CD4-positive, alpha-beta T cell treated with Interleukin-2 at 100 ng/mL for 4 hours (primary cell): Measurements from ENCODE around the gene ATP8A1.

ENCODE experiments used
- DNase-seq: peaks from one replicate; pipeline ENCODE4 v3.0.0-alpha.2; 2020; ENCODE audit warnings: low spot score

ATP8A1 gene

DNA sequence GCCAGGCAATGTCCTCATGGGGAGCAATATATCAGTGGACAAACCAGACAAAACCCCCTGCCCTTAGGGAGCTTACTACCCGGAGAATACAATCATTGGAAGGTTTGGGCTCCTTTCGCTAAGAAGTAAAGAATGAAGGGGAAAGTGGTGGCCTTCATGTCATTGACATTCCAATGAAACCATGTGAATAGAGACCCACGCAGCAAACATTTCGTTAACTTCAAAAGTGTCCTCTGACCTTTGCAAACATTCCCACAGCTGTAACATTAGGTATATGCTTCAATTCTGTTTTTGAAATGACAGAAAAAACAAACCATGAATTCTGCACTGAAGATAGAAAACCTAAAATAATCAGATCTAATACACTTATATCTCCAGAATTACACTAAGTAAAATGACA is 7.0 kb downstream of the ATP8A1 start:
- no peak for DNase-seq

DNA sequence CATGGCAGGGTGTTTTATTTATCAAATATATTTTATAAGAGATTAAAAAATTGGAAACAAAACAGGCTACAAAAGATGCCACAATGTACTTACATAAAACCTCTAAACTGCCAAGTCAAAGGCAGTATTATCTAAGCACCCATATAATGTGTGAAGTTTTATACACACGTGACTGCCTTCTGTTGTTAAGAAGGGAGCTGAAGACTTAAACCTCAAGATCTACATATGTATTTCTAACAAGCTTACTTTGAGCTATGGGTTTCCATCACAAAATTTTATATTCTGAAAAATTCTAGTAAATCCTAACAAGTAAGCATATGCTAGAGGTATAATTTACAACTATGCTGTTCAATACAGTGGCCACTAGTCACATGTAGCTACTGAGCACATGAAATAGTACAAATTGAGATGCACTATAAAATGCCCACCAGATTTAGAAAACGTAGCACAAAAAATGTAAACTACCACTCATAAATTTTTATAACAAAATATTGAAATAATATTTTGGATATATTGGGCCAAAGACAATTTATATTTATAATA is 9.8 kb downstream of the ATP8A1 start:
- DNase-seq = no peak

DNA sequence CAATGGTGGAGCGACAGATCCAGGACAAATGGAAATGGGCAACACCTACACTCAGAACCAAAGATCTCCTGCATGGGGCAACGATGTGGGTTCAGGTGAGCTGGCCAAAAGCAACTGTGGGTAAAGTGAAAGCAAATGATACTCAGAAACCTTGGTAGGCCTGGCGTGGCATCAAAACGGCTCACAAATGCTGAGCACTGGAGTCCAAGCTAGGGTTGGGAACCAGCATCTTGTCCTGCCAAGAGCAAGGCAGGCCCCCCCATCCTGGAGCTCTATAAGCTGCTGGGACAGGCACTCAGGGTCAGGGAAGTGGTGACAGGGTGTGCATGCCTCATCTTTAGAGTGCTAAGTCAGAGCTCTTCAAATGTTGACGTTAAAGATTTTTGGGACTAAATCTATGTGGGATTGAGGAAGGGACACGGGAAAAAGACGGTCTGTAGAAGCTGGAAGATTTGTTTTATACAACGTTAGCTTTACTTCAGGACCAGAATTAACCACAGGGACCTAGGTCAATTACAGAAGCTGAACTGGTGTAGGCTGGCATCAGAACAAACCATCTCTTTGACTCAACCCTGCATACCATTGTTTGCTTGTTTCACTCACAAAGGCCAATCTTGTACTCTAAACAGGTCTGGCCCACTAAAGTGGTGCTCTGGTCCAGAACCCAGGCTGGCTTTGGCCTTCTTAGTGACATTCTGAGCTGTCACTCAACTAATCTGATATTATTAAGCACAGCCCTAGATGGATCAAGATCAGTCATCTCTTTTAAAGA is 10.7 kb downstream of the ATP8A1 start:
- no peak for DNase-seq

DNA sequence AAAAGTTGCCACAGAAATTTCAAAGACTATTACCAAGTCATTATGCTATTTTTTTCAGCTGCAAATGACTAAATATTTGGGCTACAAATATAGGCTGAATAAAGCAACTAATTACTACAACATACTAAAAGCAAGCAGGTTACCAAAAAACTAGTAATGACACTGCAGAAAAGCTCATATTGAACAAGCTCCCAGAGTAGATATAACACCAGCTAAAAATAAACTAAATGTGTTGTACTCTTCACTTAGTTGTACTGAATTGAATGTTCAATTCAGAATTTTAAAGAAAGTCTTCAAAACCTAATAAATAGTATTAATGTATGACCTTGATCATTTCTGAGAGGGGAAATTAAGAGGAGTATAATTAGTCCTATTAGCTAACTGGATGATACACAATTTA is 12.0 kb downstream of the ATP8A1 start:
- DNase-seq = no peak

DNA sequence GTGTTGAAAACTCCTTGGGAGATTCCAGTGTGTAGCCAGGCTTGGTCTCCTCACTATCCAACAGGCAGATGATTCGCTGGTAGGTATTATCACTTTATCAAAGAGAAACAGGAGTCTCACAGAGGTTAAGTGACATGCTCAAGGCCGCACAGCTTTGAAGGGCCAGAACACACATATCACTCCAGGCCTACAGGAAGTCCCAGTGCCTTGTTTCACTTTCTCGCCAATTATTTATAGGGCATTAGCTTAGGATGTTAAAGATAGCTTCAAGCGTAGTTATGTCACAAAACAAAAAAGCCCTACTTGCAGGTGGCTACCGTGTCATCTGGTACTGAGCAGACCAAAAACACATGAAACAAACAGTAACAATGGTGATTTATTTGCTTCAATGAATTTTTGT is 13.2 kb downstream of the ATP8A1 start:
- DNase-seq = no peak

DNA sequence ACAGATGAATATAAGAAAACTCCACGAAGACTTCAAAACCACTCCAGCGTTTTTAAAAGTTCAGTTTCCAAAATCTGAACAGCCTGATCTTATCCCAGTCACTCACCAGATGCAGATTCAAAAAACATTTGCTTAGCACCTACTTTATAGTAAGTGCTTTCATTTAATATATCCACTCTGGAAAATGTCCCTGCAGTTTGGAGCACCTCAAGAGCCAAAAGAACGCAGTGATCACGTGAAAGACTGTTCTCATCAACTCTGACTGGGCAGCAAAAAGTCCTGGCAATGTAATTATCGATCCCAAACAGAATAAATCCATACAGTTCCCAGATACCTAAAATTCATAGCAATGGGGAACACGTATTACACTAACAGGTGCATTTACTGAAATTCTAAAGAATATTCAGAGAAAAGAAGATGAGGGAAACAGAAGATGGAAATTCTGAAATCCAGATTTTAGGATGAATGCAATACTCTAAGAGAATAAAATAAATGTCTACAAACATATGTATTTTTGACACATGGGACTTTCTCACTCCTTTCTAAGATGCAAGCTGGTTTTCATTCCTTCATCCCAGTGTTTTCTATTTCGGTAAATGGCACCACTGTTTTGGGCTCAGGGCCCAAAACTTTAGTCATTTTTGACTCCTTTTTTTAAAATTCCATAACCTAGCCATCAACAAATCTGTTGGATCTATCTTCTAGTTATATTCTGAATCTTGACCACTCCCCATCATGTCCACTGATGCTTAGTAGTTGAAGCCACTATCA is 13.9 kb downstream of the ATP8A1 start:
- no peak for DNase-seq

DNA sequence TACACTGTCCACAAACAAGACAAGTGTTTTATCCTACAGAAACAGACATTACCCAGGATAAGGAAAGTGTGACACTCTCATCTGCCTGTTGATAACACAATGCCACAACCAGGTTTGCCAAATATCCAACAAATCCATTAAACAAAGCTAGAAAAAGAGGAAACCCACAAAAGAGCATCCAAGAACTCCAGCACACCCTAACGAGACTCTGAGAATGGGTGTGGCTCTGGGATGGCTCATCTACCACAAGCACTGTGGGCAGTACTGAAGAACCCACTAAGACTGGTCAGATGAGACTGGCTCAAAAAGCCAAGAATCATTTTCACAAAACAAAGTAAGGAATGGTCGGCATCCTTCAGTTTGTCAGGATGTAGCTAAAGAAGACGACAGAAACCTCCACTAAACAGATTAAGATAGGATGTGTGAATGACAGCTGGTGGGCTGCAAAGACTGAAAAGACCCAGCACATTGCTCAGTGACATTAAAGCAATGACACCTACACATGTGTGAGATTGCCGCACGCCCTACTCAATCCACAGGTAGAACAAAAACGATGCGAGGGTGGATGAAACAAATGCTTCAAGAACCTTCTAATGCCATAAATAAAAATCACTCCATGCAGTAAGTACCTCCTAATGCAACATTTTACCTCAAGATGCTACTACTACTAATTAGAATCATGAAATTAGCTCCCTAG is 14.7 kb downstream of the ATP8A1 start:
- DNase-seq = no peak

DNA sequence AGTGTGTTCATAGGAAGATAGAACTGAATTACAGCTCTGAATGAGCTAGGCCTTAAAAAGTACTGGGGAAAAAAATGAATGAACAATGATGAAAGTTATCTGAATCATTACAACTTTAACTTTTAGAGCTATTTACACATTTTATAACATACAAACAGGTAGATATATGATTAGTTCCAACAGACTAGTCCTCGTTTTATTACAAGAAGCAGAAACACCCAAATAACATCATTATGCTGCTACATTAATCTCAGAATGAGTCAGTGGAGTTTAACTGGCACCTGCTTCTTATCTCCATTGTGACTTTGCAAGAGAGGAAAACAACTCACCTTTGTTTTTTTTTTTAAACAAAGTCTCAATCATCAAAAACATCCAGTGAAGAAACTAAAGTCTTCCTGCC is 15.2 kb downstream of the ATP8A1 start:
- no peak for DNase-seq

DNA sequence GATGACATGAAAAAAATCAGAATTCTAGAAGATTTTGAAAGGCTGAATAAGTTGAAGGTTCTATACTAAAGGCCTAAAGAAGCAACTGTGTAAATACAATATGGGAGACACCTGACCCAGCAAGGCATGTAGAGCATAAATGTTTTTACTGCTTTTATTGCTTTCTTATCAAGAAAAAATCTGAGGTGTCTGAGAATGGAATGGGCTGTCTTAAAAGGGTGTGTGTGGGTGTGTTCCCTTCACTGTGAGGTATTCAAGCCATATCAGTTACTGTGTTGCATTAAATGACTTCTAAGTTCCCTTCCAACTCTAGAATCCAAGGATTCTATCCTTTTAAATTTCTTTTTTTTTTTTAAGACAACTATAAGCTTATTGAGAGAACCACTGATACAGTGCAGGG is 15.7 kb downstream of the ATP8A1 start:
- no peak for DNase-seq

DNA sequence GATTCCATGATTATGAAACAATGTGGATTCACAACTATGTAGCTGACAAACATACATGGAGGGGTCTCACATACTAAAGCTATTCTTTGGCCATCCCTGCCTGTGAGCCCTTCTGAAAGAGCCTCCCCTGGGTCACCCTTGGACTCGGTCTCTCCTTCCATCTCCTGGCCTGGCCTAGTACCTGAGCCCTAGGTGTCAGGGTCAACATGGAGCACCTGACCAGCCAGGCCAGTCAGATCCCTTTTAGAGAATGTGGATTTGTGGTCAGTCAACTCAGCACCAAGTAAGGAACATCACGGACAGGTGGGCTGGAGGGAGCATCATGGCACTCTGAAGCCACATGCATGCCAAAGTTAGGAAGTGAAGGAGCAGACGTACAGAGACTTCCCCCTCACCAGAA is 16.3 kb downstream of the ATP8A1 start:
- DNase-seq = no peak

DNA sequence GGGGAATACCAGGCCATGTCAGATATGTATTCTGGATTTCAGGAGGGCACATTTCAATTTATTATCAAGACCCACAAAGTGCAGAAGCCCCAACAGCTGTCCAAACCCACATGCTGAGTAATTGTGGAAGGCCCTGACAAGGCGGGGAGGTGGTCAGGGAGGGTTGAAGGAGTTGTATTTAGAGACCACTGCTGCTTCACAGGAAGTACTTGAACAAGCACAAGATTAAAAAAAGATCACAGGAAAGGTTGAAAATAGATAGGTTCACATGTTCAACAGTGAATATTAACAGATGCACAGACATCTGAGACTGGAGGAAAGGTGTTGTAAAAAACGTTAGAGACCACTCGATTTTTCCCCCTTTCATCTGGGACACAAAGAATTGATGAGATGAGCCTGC is 17.9 kb downstream of the ATP8A1 start:
- no peak for DNase-seq

DNA sequence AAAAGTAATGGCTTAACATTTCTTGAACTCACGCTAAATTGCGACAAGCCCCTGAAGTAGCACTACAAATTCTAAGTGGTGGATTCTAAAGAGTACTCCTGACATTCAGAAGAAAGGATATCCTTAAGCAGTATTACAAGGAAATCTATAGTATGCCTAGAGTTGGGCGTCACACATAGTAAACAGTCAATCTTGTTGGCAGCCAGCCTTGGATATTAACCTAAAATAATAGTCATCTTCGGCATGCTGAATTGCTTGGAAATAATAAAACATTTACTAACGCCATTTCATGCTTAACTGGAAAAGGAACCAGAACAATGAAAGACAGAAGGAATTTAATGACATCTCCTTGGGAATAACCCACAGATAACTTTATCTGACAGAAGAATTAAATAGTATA is 18.6 kb downstream of the ATP8A1 start:
- DNase-seq = no peak

DNA sequence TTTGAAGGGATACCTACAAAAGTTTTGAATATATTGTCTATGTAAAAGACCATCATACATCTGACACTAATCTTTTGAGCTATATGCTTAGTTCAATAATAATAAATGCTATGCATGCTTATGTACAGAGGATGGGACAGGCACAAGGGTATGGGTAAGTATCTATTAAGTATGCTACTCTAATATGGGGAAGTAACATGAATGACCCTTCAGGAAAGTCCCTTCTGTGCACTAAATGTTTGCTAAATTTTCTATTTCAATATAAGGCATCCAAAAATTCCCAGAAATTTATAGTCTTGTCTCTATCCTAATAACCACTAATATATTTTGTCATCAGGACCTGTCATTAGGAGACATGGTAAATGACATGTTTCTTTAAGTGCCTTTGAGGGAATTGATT is 19.0 kb downstream of the ATP8A1 start:
- DNase-seq = no peak

DNA sequence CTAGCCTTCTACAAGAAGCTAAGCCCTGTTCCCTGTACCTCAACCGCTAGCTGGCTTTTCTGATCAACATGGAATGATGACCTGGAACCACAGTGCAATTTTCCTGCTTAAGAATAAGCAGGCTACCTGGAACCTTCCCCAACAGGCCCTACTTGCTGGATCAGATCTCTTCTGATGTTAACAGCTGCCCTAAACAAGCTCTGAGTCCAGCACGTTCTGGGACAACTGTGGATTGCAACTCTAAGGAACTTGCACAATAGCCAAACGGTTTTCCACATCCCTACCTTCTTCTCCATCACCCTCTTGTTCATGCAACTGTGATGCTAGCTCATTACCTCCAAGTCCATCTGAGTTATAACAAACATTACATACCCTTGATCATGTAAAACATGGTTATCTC is 19.8 kb downstream of the ATP8A1 start:
- DNase-seq = no peak

DNA sequence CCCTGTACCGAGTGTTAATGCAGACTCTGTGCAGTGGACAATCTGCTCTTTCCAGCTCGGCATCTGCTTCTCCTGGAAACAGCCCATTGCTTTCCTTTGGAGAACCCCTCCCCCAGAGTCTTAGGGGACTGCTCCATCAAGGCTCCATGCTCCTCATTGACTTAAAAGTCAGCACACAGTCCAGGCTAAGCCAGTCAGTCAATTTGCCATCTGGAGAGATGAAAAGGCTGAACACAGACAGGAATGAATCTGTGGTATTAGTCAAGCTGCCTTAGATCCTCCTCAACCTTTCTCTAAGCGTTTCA is 20.3 kb downstream of the ATP8A1 start:
- no peak for DNase-seq

DNA sequence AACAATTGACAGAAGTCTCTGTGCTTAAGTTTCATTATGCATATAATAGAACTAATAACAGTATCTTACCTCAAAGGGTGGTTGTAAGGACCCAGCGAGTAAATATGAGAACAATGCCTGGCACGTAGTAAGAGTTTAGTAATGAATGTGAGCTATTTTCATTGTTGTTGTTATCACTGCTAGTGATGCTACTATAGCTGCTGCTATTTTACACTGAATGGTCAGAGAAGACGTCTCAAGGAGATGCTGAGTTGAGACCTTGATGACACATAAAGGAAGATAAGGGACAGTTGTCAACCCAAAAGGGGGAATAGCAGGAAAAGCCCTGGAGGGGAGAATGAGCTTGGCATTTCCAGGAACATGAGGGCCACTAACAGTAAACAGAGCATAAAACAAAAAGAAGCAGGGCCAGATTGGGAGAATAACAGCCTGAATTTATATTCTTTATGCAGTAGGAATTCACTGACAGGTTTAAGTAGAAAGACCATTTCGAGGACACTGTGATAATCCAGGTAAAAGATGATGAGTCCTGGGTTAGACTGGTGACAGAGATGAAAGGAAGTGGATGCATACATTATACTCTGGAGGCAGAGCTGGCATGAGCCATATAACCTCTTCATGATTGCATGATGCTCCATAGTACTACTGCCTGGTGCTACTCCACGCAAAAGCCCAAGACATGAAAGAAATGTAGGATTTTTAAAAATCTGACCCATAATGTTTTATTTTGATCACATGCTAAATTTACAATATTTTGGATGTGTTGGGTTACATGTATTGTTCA is 23.1 kb downstream of the ATP8A1 start:
- DNase-seq = no peak

DNA sequence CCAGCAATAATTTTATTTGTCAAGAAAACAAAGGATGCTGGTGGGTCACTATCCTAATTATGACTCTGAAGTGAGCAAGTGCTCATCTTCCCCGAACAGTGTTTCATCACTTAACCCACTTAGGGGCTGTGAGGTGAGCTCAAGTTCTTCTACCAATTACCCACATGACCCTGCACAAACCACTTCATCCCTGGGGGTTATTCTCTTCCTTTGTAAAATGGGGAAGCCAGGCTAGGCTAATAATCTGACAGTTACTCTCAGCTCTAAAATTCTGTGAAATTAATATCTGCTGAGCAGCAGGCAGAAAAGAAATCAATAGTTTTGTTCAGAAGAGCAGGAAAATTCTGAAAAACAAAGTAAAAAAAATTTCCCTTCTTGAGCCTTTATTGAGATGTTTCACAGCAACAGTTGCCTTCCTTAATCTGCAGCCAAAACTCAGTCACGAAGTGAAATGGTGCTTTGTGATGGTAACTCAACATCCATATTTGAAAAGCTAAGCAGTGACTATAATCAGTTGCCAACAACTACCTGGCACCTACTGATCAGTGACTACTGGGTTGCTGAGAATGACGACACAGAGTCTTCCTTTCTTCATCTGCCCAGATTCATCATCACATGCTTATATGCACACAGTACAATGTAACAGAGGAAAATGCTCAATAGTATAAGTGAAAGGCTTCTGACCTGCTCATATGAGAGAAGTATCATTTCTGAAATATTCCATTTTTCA is 24.1 kb downstream of the ATP8A1 start:
- DNase-seq = no peak

DNA sequence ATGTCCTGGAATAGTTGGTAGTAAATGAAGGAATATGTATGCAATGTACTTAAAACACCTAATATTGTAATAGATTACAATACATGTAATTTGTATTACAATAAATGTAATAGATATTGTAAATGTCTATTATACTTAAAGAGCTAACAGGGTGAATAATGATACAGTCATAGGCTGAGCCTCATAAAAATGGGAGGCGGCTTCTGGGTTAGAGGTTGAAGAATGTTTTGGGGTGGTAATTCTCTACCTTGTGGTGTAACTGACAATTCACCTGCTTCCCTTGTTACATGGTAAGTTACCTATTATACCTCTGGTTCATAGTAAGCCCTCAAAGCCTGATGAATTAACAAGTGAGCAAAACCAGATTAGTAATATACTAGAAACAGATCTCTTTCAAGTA is 26.0 kb downstream of the ATP8A1 start:
- DNase-seq = no peak

DNA sequence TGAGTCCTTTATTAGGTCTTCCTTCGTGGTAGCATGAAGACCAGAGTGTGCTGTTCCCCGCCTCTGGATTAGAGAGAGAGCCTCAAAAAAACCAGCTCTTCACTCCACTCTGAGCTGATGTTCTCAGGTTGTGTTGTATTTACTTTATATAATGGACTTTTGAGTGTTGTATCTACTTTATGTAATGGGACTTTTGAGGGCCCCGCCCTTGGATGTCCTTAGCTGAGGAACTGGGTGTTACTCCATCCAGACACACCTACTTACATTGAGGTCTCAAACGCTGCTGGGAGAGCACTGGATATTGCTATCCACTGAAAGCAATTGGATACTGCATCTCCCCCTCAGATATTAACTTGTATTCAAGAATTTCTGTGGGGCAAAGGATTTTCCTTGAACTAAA is 28.2 kb downstream of the ATP8A1 start:
- DNase-seq = no peak

DNA sequence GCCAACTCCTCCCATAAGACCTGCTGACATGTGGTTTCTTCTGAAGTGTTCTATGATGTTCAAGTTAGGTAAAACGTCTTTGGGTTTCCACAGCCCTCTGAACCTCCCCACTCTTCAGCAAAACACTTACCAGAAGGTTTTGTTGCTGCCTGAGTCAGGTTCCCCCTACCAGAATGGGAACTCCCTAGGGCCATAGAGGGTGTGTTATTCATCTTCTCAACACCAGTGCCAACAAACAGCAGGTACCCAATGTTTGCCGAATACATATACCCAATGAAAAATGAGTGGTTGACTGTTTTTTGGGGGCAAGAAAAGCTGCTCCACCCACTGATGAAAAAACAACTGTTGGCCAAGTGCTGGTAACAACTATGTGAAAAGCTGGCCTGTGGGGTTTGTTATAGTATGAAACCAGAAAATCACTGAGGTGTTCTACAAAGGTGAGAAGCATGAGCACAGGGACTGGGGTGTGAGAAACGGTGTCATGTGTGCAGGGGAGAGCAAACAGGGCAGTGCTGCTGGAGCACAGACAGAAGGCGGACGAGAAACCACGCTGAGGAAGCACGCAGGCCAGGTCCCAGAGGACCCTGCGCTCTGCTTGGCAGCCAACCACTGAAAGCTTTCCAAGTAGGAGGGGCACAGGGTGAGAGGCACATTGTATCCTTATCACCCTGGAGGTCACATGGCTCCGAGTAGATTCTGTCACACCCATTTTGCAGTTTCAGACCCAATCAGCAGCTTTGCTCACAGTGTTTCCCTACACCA is 28.8 kb downstream of the ATP8A1 start:
- DNase-seq = peak; percentile 58

DNA sequence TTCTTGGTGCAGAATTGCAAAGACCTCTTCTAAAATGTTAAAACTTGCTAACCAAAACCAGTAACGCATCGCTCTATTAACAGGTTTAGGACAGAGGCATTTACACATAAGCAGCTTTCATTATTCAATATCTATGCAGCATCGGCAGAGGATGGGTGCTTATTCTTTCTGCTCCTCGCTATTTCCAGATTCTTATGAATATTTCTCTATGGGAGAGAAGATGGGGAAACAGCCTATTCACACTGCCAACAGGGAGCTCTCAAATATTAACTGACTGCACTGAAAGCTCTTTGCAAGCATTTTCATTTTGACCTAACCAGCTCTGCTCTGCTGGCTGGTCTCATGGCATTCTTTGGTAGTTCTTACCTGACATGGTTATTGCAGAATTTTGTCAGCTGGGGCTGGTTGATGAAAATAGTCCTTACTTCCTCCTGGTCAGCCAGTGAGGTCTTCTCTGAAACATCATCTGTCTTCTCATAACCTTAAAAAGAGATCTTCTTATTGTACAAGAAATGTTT is 30.2 kb downstream of the ATP8A1 start:
- no peak for DNase-seq
